HG03139 (cell line): ENCODE measurements around the gene UPF3A.
"Not testable (repeated sequence)": the region's sequence is repeated elsewhere in the genome, so short reads cannot be mapped to it uniquely, and the experiment has no call there.

Source experiments
- ATAC-seq: cut with Tn5 transposase; IDR thresholded peaks from one replicate; pipeline ENCODE4 v1.9.1; 2021; ENCODE audit not compliant: unreplicated experiment

The UPF3A gene

GRCh38 chr13:114333881-114334280 is 52.5 kb downstream of the UPF3A start:
- not testable (repeated sequence) for ATAC-seq

DNA sequence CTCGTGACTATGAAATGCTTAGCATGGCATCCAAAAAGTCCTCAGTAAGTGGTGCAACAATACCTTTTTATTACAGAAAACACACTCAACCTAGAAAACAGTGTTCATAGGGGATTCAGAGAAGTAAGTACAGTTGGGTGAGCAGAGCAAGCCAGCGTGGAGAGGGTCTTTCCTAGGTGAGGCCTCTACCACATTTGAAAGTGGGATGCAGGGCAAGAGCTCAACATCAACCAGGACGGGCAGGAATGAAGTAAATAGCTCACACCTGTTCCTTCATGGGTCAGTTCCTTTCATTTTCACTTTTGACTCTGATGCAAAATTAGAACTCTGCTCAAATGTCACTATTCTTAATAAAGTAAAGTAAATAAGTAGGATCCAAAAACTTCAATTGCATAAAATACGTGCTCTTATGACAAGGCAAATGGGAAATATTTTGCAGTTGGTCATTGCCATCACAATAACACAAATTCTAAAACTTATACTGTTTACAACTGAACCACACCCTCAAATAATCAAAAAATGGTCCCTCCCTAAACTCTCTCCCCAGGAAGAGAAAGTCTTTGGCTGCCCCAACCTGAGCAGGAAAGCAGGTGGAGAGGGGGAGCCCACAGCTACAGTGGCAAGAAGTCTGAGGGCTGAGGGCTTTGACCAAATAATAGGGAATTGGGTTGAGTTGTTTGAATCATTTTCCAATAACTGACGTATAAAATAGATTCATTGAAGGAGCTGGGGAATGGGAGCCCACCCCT is 53.1 kb downstream of the UPF3A start:
- ATAC-seq, result no peak

- ATAC-seq, result not testable (repeated sequence)
Observed at GRCh38 chr13:114336457-114336856, 55.1 kb downstream of the UPF3A start.

DNA sequence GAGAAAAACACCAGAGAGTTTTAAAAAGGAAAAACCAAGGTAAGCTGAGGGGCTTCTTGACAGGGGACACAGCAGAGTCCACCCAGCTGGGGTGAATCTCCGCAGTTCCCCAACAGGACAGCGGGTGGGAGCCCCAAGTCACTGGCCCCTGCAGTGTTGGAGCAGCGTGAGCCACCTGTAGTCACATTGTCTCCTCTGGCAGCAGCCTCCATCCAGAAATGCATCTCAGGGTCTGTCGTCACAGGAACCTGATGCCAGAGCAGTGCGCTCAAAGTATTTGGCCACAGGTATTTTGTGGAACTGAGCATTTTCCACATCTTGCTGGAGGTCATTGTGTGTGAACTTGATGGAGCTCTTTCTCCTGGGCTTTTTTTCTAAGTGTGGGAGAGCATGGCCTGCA is 57.6 kb downstream of the UPF3A start:
- ATAC-seq, result no peak

DNA sequence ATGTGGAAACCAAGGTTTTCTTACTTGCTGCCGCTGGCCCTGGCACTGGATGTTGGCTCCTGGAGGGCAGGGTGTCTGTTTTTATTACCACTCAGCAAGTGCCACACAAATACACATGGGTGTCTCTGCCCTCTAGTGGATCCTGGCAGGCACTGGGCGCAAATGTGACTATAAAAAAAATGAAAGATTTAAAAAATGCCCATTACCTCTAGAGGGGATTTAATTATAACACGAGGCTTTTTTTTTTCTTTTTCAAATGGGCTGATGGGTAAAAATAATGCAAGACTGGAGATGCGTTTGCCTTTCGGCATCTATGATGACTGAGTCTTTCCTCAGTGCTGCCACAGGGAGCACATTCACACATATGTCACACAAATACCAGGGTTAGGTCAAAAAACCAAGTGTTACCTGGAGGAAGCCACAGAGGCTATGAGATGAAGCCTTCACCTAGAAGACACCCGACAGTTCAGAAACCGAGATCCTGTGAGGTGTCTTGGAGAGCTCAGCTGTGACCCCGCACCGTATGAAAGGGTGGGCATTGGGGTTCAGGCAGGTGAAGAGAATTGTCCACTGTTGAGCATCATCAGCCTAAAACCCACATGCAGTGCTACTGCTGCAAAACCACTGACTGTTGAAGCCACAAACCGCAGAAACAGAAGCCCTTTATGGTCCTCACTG is 58.6 kb downstream of the UPF3A start:
- ATAC-seq, result no peak

DNA sequence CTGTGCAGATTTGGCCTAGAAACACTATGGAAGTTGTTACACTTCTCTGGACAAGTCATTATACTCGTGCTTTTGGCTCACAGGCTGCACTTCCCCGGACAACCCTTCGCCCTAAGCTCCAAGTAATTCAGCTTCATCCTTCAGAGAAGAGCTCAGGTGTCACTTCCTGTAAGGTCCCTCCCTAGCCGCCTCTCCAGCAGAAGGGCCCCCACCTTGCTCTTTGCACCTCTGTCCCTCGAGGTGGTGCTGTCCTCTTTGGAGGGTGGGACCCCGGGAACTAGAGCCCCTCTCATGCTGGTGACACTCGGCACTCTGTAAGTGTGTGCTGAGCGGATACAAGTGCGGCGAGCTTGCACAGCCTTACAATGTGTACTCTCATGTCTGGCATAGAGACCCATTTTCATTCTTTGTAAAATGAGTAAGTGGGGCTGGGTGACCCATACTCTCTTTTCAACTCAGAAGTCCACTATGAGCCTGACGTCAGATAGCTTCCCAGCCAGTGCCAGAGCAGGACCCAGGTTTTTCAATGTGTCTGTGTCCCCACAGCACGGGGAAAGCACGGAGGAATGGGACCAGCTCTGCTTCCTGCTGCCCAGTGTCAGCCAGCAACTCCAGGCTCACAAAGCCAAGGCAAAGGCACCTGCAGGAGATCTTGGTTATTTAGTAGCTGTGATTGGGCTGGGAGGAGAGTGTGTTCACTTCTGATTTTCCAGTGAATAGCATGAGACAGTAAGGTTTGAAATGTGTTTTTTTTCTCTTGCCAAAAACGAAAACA is 59.8 kb downstream of the UPF3A start:
- ATAC-seq, result no peak

GRCh38 chr13:114347256-114347655 is 65.9 kb downstream of the UPF3A start:
- not testable (repeated sequence) for ATAC-seq

GRCh38 chr13:114352763-114353162 is 71.4 kb downstream of the UPF3A start:
- not testable (repeated sequence) for ATAC-seq

- ATAC-seq, result not testable (repeated sequence)
Observed at GRCh38 chr13:114353382-114353781, 72.0 kb downstream of the UPF3A start.
